ENCODE data around the gene CCN2. TPM values are rescaled to one million over a fixed set of nuclear protein-coding genes. Genes with fewer than 3 reads are reported as not detected.

CCN2 gene
- 13.9 TPM for total RNA-seq
- long read RNA-seq, transcript CTGF-201 (5 exons, 2,339 nt): major isoform, 54 of 62 reads
- long read RNA-seq, partial matches to known transcripts: 5 of 62 reads
- long read RNA-seq, other reads (novel, unspliced or antisense): 3 of 62 reads

- peak; percentile 68 for ATAC-seq (ENCODE audit: poor library complexity)
- peak; percentile 83 for DNase-seq
- intact Hi-C loops (cut with DNase I): no loop called here
Measured at GRCh38 chr6:131950767-131951575, at the start of gene CCN2. TSS of gene CCN2 (minus strand) at chr6:131951372. CDS start at chr6:131951172, 200 bp downstream.

- ATAC-seq (ENCODE audit: poor library complexity) (no peak), DNase-seq (no peak)
- intact Hi-C loops (cut with DNase I): no loop called here
Measured at GRCh38 chr6:132000296-132000695, 49.1 kb upstream of the CCN2 start.

GRCh38 chr6:131999545-132000146 is 48.5 kb upstream of the CCN2 start:
- ATAC-seq (ENCODE audit: poor library complexity): no peak
- intact Hi-C loops (cut with DNase I): no loop called here

GRCh38 chr6:131998255-131998982 is 47.2 kb upstream of the CCN2 start:
- DNase-seq (no peak), ATAC-seq (ENCODE audit: poor library complexity) (peak; percentile 38)
- intact Hi-C loops (cut with DNase I): no loop called here

More at GRCh38 chr6:131999545-132000146, 48.5 kb upstream of the CCN2 start:
- DNase-seq: no peak

- no peak for ATAC-seq (ENCODE audit: poor library complexity)
Measured at GRCh38 chr6:131997429-131998153, 46.4 kb upstream of the CCN2 start.

DNA sequence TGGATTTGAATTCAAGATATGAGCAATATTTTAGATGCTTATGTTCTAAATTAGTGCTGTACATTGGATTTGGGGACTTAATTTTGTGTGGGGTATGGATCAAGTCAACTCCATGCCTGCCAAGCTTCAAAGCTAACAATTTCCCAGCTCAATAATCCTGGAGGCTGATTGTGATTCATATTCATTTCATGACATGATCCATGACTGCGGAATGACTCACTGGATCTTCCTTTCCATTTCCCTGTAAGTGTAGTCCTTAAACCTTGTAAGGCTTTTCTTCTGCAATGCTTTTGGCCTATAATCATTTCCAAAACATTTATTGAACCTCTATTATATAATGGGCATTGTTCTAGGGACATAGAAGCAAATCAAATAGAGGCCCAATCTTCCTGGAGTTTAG is 44.7 kb upstream of the CCN2 start:
- ATAC-seq (ENCODE audit: poor library complexity): no peak
- intact Hi-C loops (cut with DNase I): no loop called here
- DNase-seq: no peak

More at GRCh38 chr6:131997429-131998153, 46.4 kb upstream of the CCN2 start:
- intact Hi-C loops (cut with DNase I): no loop called here
- DNase-seq: no peak

- DNase-seq (no peak), ATAC-seq (ENCODE audit: poor library complexity) (no peak)
- intact Hi-C loops (cut with DNase I): no loop called here
Measured at GRCh38 chr6:131992557-131992956, 41.4 kb upstream of the CCN2 start.

DNA sequence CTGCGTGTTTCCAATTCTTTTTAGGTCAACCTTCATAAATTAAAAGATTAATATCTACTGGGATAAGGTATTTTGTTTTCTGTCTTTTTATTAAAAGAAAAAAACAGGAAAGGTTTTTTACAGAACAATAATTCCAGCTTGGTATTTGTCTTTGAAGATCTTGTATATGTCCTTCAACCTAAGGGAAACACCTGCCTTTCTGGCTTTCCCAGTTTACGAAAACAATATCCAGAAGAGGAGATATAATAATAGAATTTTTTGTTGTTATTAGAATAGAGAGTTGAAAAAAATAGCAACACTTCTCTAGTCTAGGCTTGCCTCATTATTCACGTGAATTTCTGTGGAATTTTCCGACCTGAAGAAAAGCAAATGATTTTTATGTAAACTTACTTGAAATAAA is 37.9 kb upstream of the CCN2 start:
- intact Hi-C loops (cut with DNase I): no loop called here
- no peak for ATAC-seq (ENCODE audit: poor library complexity)
- DNase-seq: no peak

- no peak for ATAC-seq (ENCODE audit: poor library complexity)
- intact Hi-C loops (cut with DNase I): no loop called here
- no peak for DNase-seq
Measured at GRCh38 chr6:131982740-131983259, 31.6 kb upstream of the CCN2 start.

- ATAC-seq (ENCODE audit: poor library complexity) (no peak), DNase-seq (no peak)
- intact Hi-C loops (cut with DNase I): no loop called here
Measured at GRCh38 chr6:131981624-131981978, 30.4 kb upstream of the CCN2 start.

- ATAC-seq (ENCODE audit: poor library complexity) (no peak), DNase-seq (no peak)
- intact Hi-C loops (cut with DNase I): no loop called here
Measured at GRCh38 chr6:131980791-131981623, 29.8 kb upstream of the CCN2 start.

DNA sequence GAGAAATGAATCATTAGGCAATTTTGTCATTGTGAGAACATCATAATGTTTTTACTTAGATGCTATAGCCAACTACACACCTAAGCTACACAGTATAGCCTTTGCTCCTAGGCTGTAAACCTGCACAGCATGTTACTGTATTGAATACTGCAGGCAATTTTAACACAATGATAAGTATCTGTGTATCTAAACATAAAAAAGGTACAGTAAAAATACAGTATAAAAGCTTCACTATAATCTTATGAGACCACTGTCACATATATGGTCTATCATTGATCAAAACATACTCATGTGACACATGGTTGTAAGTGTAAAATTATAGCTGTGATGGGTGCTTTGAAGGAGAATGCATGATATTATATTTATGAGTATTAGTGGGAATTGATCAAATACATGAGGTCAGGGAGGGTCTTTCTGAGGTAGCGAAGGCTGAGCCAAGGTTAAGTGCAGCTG is 29.2 kb upstream of the CCN2 start:
- no peak for ATAC-seq (ENCODE audit: poor library complexity)
- intact Hi-C loops (cut with DNase I): no loop called here
- no peak for DNase-seq

GRCh38 chr6:131979515-131980337 is 28.6 kb upstream of the CCN2 start:
- DNase-seq: no peak
- intact Hi-C loops (cut with DNase I): no loop called here
- ATAC-seq (ENCODE audit: poor library complexity): no peak

DNA sequence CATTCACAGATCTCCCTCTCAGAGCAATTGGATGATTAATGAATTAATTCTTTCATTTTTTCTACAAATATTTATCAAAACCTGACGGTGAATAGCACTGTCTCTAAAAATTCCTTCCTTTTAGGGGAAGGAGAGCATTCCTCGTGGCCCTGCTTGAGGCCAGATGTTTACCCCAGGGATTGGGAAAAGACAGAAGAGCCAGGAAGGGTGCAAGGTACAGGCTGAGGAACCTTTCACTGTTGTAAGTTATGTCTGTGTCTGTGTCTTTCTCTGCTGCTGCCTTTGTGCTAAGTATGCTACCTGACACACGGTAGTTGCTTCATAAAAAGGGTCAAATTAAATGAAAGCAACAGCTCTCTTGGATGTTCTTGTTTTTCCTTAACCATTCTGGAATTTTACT is 27.4 kb upstream of the CCN2 start:
- intact Hi-C loops (cut with DNase I): no loop called here
- ATAC-seq (ENCODE audit: poor library complexity): no peak
- no peak for DNase-seq

DNA sequence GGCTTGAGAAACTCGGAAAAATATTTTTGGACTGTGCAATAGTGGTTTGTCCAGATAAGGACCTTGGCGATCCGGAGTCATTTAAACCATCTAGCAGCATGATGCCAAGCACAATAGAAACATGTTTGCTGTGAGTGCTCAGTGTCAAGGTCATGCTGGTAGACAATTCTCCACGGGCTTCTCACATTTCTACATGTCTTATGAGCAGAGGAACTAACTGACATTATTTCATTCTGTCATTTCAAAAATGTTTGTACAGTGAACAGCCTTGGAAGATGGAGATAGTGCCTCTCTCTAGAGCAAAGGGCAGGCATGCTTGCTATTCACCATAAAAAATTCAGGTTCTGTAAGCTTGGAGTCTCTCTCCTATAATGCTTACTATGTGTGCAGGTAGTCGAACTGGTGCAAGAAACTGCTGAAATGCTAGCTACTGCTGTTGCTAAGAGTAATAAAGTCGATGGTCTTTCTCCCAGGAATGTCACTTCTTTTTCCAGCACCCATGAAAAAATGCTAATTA is 25.4 kb upstream of the CCN2 start:
- no peak for DNase-seq
- peak; percentile 31 for ATAC-seq (ENCODE audit: poor library complexity)
- intact Hi-C loops (cut with DNase I): no loop called here

GRCh38 chr6:131972741-131973140 is 21.6 kb upstream of the CCN2 start:
- DNase-seq: no peak
- intact Hi-C loops (cut with DNase I): no loop called here
- no peak for ATAC-seq (ENCODE audit: poor library complexity)
